PC-9 (cell line): ENCODE results near the gene PGPEP1. TPM values are rescaled to one million over a fixed set of nuclear protein-coding genes. Genes with fewer than 3 reads are reported as not detected.
"Not testable (repeated sequence)": the region's sequence is repeated elsewhere in the genome, so short reads cannot be mapped to it uniquely, and the experiment has no call there.

Experiments used
- BruUV-seq: library from RNA; stranded (reverse); fragments of 400-500 nt; replicated peaks from 2 replicates; lab custom pipeline; 2021; lab: Mats Ljungman, UMichigan
- CTCF ChIA-PET: fragments of 300-600 bp; sonication (Branson Sonifier 250); formaldehyde crosslinking; loops from one replicate; lab custom pipeline; 2022; ENCODE audit warnings: antibody characterized with exemption; lab: Charles Lee
- POLR2A ChIA-PET: fragments of 300-600 bp; sonication (Branson Sonifier 250); formaldehyde crosslinking; loops from one replicate; lab custom pipeline; 2022; ENCODE audit warnings: antibody characterized with exemption; ENCODE audit not compliant: unreplicated experiment; lab: Charles Lee
- DNase-seq, 2 experiments: peaks; one replicate each; pipeline versions ENCODE4 v3.0.0 to v3.0.0-alpha.2; 2015 to 2022; ENCODE audit warnings: mixed read lengths in 1 of 2
- H2AFZ ChIP-seq: fragments of 200-600 bp; sonication (generic); 2 replicates; pipeline ENCODE4 v1.8.1; 2017; ENCODE audit warnings: antibody characterized with exemption
- H3F3A ChIP-seq: fragments of 200-600 bp; sonication (generic); 2 replicates; pipeline ENCODE4 v1.8.1; 2017; ENCODE audit warnings: antibody characterized with exemption, mild to moderate bottlenecking, low read depth; ENCODE audit not compliant: insufficient read depth
- H3K27ac ChIP-seq: fragments of 200-600 bp; sonication (generic); 2 replicates; pipeline ENCODE4 v1.6.1; 2016; ENCODE audit warnings: mixed run types
- H3K27me3 ChIP-seq: fragments of 200-600 bp; sonication (generic); 2 replicates; pipeline ENCODE4 v1.6.1; 2016; ENCODE audit warnings: low read depth, mixed run types; ENCODE audit not compliant: insufficient read depth
- H3K36me3 ChIP-seq: fragments of 200-600 bp; sonication (generic); 2 replicates; pipeline ENCODE4 v1.6.1; 2016; ENCODE audit warnings: low read depth, mixed run types
- H3K4me1 ChIP-seq: fragments of 200-600 bp; sonication (generic); replicated peaks from 2 replicates; pipeline ENCODE4 v1.6.1; 2016; ENCODE audit warnings: mixed run types; ENCODE audit not compliant: insufficient read depth
- H3K4me2 ChIP-seq: fragments of 200-600 bp; sonication (generic); 2 replicates; pipeline ENCODE4 v1.6.1; 2017; ENCODE audit warnings: mixed run types
- H3K4me3 ChIP-seq: fragments of 200-600 bp; sonication (generic); 2 replicates; pipeline ENCODE4 v1.6.1; 2016; ENCODE audit warnings: mixed run types
- H3K79me2 ChIP-seq: fragments of 200-600 bp; sonication (generic); 2 replicates; pipeline ENCODE4 v1.6.1; 2017; ENCODE audit warnings: low read depth, mixed run types
- H3K9me2 ChIP-seq: fragments of 200-600 bp; sonication (generic); 2 replicates; pipeline ENCODE4 v1.8.1; 2017; ENCODE audit warnings: mild to moderate bottlenecking; ENCODE audit not compliant: insufficient read depth
- H3K9me3 ChIP-seq: fragments of 200-600 bp; sonication (generic); 2 replicates; pipeline ENCODE4 v1.8.1; 2016; ENCODE audit warnings: low read depth; ENCODE audit not compliant: insufficient read depth
- H4K20me1 ChIP-seq: fragments of 200-600 bp; sonication (generic); 2 replicates; pipeline ENCODE4 v1.8.1; 2017; ENCODE audit not compliant: insufficient read depth
- EZH2 ChIP-seq: fragments of 200-600 bp; sonication (generic); IDR thresholded peaks from 2 replicates; pipeline ENCODE4 v1.8.0; 2017; ENCODE audit warnings: antibody characterized with exemption, low read depth
- intact Hi-C: fragments of 100-400 bp; cut with micrococcal nuclease; formaldehyde crosslinking; loops from one replicate; pipeline ENCODE4 v1.10.0; 2022; ENCODE audit not compliant: unreplicated experiment
- total RNA-seq: library from RNA; stranded (reverse); gene quantifications from 2 replicates; pipeline ENCODE4 v1.2.3, GENCODE V29; 2021
- TF ChIP-seq, protein P1 (sequence below): fragments of 200-600 bp; sonication (generic); conservative IDR thresholded peaks from 2 replicates; pipeline ENCODE4 v1.6.1; 2017; ENCODE audit warnings: mixed run types, antibody characterized with exemption, mild to moderate bottlenecking, moderate library complexity

The PGPEP1 gene
- total RNA-seq, 1 experiment from 2014 or later = 53.6 TPM

DNA sequence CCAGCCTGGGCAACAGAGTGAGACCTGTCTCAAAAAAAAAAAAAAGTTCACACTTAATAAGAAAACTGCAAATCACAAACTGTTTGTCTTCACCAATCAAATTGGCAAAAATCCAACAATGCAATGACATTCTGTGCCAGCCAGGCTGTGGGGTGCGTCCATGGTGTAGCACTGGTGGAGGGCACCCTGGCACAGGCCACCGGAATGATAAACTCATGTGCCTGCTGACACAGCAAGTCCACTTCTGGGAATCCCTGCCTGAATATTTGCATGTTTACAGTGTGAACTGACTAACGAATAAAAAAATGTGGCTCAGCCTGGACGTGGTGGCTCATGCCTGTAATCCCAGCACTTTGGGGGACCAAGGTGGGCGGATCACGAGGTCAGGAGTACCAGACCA is 58.6 kb downstream of the PGPEP1 start:
- intact Hi-C loops = no loop called here
- H3K27ac ChIP-seq = peak overlapping the region; percentile 17; the same call in 1 of the 2 replicates
- no peaks in the 10 kb centered on the region for H4K20me1 ChIP-seq
- H3K4me3 ChIP-seq = no peak overlapping the region
- no peak overlapping the region for H2AFZ ChIP-seq
- no peaks in the 10 kb centered on the region for H3K36me3 ChIP-seq
- no TSS peak for BruUV-seq
- no peak overlapping the region for H3K4me2 ChIP-seq
- peaks cover 25% of the 10 kb centered on the region for H3K4me1 ChIP-seq
- TF ChIP-seq, protein P1, sequence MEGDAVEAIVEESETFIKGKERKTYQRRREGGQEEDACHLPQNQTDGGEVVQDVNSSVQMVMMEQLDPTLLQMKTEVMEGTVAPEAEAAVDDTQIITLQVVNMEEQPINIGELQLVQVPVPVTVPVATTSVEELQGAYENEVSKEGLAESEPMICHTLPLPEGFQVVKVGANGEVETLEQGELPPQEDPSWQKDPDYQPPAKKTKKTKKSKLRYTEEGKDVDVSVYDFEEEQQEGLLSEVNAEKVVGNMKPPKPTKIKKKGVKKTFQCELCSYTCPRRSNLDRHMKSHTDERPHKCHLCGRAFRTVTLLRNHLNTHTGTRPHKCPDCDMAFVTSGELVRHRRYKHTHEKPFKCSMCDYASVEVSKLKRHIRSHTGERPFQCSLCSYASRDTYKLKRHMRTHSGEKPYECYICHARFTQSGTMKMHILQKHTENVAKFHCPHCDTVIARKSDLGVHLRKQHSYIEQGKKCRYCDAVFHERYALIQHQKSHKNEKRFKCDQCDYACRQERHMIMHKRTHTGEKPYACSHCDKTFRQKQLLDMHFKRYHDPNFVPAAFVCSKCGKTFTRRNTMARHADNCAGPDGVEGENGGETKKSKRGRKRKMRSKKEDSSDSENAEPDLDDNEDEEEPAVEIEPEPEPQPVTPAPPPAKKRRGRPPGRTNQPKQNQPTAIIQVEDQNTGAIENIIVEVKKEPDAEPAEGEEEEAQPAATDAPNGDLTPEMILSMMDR = no peak
- no peak for TF ChIP-seq EZH2
- H3K9me3 ChIP-seq = no peaks in the 10 kb centered on the region
- peak; percentile 66 for DNase-seq
- CTCF ChIA-PET = interaction anchor here (0.6 kb wide), 1 partner anchor 12 kb away, joined by 7 read pairs; no protein-coding TSS in a partner anchor
- H3K27me3 ChIP-seq = no peaks in the 10 kb centered on the region
- no peaks in the 10 kb centered on the region for H3K79me2 ChIP-seq
- peaks cover 35% of the 10 kb centered on the region; the same call in 1 of the 2 replicates for H3F3A ChIP-seq
- POLR2A ChIA-PET = interaction anchor here (0.6 kb wide), 1 partner anchor 13 kb away, joined by 13 read pairs; the partner anchor contains the start of gene GDF15
- H3K9me2 ChIP-seq = no peaks in the 10 kb centered on the region

DNA sequence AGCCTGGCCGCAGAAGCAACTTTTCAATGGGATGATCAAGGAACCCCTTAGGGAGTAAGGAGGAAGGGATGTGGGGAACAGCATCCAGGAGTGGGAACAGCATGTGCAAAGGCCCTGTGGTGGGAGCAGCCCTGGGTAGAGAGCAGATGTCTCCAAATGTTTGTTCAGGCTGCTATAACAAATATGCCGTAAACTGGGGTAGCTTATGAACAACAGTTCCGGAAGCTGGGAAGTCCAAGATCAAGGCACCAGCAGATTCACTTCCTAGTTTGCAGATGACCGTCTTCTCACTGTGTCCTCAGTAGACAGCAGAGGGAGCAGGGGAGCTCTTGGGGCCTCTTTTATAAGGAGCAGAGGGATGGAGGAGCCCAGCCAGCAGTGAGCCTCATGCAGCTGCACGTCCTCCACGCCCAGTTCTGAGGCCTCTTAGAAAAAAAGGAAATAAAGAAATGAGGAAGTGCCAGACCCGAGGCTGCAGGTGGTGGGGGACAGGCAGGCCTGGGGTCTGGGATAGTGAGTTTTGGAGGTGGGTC is 61.2 kb downstream of the PGPEP1 start:
- Histone ChIP-seq H3K4me1 (peaks cover 25% of the 10 kb centered on the region), H3F3A (peaks cover 35% of the 10 kb centered on the region; the same call in 1 of the 2 replicates), H3K9me3 (no peaks in the 10 kb centered on the region), H3K79me2 (no peaks in the 10 kb centered on the region), H3K27me3 (no peaks in the 10 kb centered on the region), H3K4me2 (no peak overlapping the region), H2AFZ (no peak overlapping the region), H3K9me2 (no peaks in the 10 kb centered on the region), H3K4me3 (no peak overlapping the region), H4K20me1 (no peaks in the 10 kb centered on the region), H3K36me3 (no peaks in the 10 kb centered on the region), H3K27ac (no peak overlapping the region)
- BruUV-seq = no TSS peak
- ChIA-PET CTCF (interaction anchor here (0.7 kb wide), 1 partner anchor 14 kb away, joined by 3 read pairs; no protein-coding TSS in a partner anchor), POLR2A (no interaction called here)
- peak; percentile 44 to 77 for DNase-seq
- TF ChIP-seq, protein P1 = peak; percentile 55
- TF ChIP-seq EZH2 = no peak
- intact Hi-C loops = no loop called here

DNA sequence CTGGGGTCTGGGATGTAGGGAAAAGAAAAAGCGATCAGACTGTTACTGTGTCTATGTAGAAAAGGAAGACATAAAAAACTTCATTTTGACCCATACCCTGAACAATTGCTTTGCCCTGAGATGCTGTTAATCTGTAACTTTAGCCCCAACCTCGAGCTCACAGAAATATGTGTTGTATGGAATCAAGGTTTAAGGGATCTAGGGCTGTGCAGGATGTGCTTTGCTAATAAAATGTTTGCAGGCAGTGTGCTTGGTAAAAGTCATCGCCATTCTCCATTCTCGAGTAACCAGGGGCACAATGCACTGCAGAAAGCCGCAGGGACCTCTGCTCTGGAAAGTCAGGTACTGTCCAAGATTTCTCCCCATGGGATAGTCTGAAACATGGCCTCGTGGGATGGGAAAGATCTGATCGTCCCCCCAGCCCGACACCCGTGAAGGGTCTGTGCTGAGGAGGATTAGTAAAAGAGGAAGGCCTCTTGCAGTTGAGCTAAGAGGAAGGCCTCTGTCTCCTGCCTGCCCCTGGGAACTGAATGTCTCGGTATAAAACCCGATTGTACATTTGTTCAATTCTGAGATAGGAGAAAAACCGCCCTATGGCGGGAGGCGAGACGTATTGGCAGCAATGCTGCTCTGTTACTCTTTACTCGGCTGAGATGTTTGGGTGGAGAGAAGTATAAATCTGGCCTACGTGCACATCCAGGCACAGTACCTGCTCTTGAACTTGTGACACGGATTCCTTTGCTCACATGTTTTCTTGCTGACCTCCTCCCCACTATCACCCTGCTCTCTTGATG is 62.3 kb downstream of the PGPEP1 start:
- H3K27me3 ChIP-seq, H3K79me2 ChIP-seq, H3K9me3 ChIP-seq, H3K9me2 ChIP-seq, DNase-seq, intact Hi-C loops, H3K36me3 ChIP-seq, H2AFZ ChIP-seq, H3K4me3 ChIP-seq, H3K4me2 ChIP-seq, CTCF ChIA-PET, POLR2A ChIA-PET, BruUV-seq, H4K20me1 ChIP-seq, H3K27ac ChIP-seq: not testable (repeated sequence)
- peaks cover 35% of the 10 kb centered on the region; the same call in 1 of the 2 replicates for H3F3A ChIP-seq
- H3K4me1 ChIP-seq = peaks cover 25% of the 10 kb centered on the region

DNA sequence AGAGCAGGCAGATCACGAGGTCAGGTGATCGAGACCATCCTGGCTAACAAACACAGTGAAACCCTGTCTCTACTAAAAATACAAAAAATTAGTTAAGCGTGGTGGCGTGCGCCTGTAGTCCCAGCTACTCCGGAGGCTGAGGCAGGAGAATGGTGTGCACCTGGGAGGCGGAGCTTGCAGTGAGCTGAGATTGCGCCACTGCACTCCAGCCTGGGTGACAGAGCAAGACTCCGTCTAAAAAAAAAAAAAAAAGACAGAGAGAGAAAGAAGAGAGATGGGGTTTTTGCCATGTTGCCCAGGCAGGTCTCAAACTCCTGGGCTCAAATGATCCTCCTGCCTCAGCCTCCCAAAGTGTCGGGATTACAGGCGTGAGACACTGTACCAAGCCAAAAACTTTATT is 65.4 kb downstream of the PGPEP1 start:
- DNase-seq, CTCF ChIA-PET, H3K27me3 ChIP-seq, H3K79me2 ChIP-seq, H3K9me2 ChIP-seq, H3K36me3 ChIP-seq, H3K4me2 ChIP-seq, H3K9me3 ChIP-seq, H4K20me1 ChIP-seq, H3K4me3 ChIP-seq, BruUV-seq, H3K27ac ChIP-seq, intact Hi-C loops, H2AFZ ChIP-seq, POLR2A ChIA-PET: not testable (repeated sequence)
- peaks cover 26% of the 10 kb centered on the region; the same call in 1 of the 2 replicates for H3F3A ChIP-seq
- peaks cover 16% of the 10 kb centered on the region for H3K4me1 ChIP-seq
